NCI-H345 treated with DMSO at 0.1 percent for 48 hours (cell line): ENCODE measurements around the gene UGT8.

ENCODE experiments used
- DNase-seq: peaks from one replicate; lab custom pipeline; 2025; ENCODE audit not compliant: unreplicated experiment; lab: John Stamatoyannopoulos, UW

UGT8 gene

GRCh38 chr4:114690571-114690970, 92.0 kb downstream of the UGT8 start:
- no peak for DNase-seq

- no peak for DNase-seq
These were observed 93.3 kb downstream of the UGT8 start for GRCh38 chr4:114691865-114692264.

- DNase-seq, result no peak
These were observed 94.4 kb downstream of the UGT8 start for GRCh38 chr4:114692958-114693357.

- no peak for DNase-seq
These were observed 96.2 kb downstream of the UGT8 start for GRCh38 chr4:114694770-114695169.

- DNase-seq, result no peak
These were observed 99.6 kb downstream of the UGT8 start for GRCh38 chr4:114698231-114698630.

- DNase-seq, result no peak
These were observed 102.9 kb downstream of the UGT8 start for GRCh38 chr4:114701491-114701890.

- no peak for DNase-seq
These were observed 118.8 kb downstream of the UGT8 start for GRCh38 chr4:114717432-114717831.

GRCh38 chr4:114725066-114725465, 126.5 kb downstream of the UGT8 start:
- no peak for DNase-seq

GRCh38 chr4:114727461-114727860, 128.9 kb downstream of the UGT8 start:
- no peak for DNase-seq
